Measurements from ENCODE around the gene ESM1.

The ESM1 gene

DNA sequence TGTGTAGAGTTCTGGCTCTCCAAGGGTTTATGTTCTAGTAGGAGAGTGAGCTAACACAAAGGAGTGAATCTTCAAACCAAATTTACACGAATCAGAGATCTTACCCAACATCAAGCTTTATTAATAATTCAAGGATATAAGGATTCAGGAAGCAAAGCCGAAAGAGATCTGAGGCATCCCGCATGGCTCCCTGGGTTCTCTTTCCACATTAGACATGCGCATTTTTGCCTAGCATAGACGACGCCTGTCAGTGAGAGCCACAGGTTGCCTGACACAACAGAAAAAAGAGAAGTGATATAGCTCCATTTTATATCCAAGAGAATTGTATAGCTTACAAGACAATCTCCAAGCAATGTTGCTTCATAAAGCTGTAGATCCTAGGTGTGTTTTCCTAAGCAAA lies 52.6 kb downstream of the ESM1 start:
- CTCF ChIA-PET, result interaction anchor here (1.2 to 3.9 kb wide), 3 partner anchors 9 to 214 kb away, joined by 5 to 50 read pairs (median 9); no protein-coding TSS in a partner anchor
- TF ChIP-seq CTCF (IDR thresholded peaks at IDR 0.05; ENCODE audit: insufficient read depth, low read length, missing control alignments), result no peak
- POLR2A ChIA-PET, result no interaction called here
- no peak overlapping the region for H3K4me3 ChIP-seq (ENCODE audit: low read depth, low read length)
- DNase-seq (ENCODE audit: low read depth, low spot score), result no peak

GRCh38 chr5:54930736-54931135 lies 54.7 kb downstream of the ESM1 start:
- H3K4me3 ChIP-seq (ENCODE audit: low read depth, low read length), result no peak overlapping the region
- no peak for DNase-seq (ENCODE audit: low read depth, low spot score)
- no peak for TF ChIP-seq CTCF (IDR thresholded peaks at IDR 0.05; ENCODE audit: insufficient read depth, low read length, missing control alignments)
- CTCF ChIA-PET, result interaction anchor here (0.9 to 3.9 kb wide), 6 partner anchors 10 to 216 kb away, joined by 3 to 50 read pairs (median 6); no protein-coding TSS in a partner anchor
- POLR2A ChIA-PET, result no interaction called here
